Panc1 (cell line): ENCODE measurements around the gene FN1.

Experiments
- CTCF ChIP-seq: fragments of 450-650 bp; IDR thresholded peaks from 2 replicates; pipeline ENCODE4 v1.5.1; 2017; ENCODE audit warnings: mild to moderate bottlenecking
- REST ChIP-seq, 2 experiments: IDR thresholded peaks; 2 replicates each; pipeline ENCODE4 v1.6.1; 2011 to 2012; ENCODE audit warnings: low read depth in 2 of 2, control low read depth in 1 of 2, low read length in 1 of 2, mild to moderate bottlenecking in 1 of 2, moderate library complexity in 1 of 2; ENCODE audit not compliant: insufficient read depth in 1 of 2

GRCh38 chr2:215429424-215429823 lies 6.4 kb downstream of the FN1 start:
- no peak for TF ChIP-seq CTCF
- TF ChIP-seq REST (IDR thresholded peaks at IDR 0.05; ENCODE audit: insufficient read depth in 1 of 2, low read depth in 2 of 2, low read length in 1 of 2): no peak
